AG20443 (cell line): ENCODE data around the gene TSPAN11.
A peak's percentile ranks its signal among the peaks of the same experiment; 100 is the strongest.

Experiments used
- DNase-seq: peaks from one replicate; pipeline ENCODE4 v3.0.0; 2012; ENCODE audit warnings: low spot score, mixed read lengths

Gene TSPAN11

DNA sequence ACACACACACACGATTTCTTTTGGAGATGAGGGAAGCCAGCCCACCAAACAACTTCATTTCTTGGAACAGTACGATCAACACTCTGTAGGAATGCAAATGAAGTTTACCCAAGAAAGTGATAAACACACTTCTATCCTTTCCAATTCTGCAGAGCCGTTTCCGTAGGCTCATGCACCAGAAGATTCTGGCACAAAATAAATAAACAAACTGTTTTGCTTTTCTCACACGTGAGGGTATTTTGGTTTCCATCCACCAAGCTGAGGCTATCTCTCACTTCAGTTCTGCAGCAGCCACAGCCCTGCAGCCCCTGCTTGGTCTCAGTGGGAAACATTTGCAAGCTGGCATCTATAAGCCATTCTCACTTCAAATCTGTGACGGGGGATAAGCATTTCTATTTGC lies 15.3 kb upstream of the TSPAN11 start:
- peak; percentile 1 for DNase-seq

GRCh38 chr12:30913323-30913722 lies 13.2 kb upstream of the TSPAN11 start:
- DNase-seq, result no peak

DNA sequence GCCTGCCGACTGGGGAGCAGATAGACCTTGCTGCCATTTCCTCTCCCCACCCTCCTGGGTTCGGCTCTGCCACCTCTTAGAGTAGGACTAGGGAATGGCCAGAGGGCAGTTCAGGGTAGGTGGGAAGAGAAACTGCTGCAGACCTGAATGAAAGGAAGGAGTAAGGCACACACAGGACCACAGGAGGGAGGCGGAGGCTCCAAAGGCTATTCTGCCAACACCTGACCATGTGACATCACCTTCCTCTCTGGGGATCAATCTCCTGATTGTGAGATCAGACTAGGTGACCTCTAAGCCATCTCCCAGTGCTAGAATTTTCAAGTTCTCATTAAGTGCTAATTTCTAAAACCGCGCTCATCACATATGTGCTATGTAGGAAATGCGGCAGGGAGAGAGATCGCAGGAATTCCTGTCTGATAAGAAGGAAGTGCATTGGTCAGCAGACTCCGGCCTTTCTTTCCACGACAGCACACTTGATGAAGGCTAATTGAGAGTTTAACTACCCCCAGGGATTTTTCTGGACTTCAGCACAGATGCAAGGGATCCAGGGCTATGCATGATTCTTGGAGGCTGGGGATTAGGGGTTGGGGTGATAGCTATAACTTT lies 11.5 kb upstream of the TSPAN11 start:
- no peak for DNase-seq

DNA sequence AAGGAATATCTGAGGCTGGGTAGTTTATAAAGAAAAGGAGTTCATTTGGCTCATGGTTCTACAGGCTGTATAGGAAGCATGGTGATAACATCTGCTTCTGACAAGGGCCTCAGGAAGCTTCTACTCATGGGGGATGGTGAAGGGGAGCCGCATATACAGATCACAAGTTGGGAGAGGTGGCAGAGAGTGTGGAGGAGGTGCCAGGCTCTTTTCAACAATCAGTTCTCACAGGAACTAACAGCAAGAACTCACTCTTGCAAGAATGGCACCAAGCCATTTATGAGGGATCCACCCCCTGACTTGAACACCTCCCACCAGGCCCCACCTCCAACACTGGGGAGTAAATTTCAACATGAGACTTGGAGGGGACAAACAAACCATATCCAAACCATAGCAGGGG lies 3.5 kb upstream of the TSPAN11 start:
- DNase-seq, result no peak

- no peak for DNase-seq
Observed at GRCh38 chr12:30925607-30926242, 823 bp upstream of the TSPAN11 start.

DNA sequence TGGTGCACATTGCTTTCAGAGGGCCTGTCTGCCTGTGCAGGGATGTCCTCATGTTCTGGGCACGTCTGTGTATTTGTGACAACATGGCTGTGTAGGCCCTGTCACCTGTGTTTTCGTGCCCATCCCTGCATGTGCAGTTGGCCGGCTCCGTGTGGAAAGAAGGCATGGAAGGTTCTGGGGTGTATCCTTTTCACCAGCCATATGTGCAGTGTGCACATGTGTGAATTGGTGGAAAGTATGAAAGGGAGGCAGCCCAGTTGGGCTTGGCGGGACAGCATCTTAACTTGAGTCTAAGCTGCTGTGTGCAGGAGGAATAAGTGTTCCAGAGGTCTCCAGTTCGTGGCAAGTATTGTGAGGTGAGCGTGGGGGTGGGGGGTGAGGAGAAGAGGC lies 669 bp downstream of the TSPAN11 start:
- DNase-seq, result no peak

DNA sequence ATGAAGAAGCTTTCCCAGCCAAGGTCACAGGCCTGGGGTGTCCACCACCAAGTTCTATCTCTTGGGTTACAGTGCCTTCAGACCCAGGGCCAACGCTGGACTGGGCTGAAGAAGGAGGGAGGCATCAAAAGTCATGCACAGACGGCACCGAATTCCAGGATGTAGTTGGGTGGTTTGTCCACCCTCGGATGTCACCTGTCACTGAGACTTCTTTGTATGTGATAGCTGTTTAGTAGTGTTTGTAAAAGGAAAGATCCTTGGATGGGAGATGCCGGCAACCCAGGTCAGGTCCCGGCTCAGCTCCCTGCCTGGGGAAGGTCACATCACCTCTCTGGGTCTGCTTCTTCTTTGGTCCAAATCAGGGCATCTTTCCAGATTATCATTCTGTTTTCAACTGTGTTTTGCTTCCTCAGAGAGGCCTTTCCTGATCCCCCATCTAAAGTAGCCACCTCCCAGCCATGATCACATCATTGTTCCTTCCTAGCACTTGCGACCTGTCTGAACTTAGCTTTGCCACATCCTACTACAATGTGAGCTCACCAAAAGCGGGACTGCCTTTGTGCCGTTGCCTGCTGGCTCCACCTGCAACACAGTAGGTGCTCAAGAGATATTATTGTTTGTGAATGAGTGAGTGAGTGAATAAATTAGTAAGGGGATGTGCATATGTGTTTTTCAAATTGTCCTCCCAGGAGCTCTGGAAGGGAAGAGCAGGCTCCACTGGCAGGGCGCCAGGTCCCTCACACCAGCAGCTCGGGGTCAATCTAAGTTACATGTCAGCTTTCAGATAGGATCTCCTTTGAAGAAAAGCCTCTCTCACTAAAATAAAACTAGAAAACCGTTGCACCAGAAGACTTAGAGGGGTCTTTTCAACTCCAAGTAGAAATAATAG lies 2.1 kb downstream of the TSPAN11 start:
- no peak for DNase-seq

- no peak for DNase-seq
Observed at GRCh38 chr12:30930238-30930637, 3.7 kb downstream of the TSPAN11 start.

DNA sequence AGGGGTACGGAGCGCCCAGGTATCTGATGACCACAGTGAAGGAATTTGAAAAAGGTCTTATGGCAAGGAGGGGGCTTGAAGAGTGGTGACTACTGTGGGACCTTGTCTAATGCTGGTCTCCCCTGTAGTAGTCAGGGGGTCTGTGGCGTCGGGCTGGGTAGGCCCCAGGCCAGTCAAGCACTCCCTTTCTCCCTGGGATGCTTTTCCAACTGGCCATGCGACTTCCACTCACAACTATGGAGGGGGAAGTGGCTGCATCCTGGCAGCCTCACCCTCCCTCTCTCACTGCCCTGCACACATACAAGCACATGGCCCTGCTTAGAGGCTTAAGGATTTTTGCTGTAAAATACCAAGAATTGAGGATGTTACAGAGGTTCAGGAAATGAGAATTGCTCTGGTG lies 4.1 kb downstream of the TSPAN11 start:
- DNase-seq, result no peak

DNA sequence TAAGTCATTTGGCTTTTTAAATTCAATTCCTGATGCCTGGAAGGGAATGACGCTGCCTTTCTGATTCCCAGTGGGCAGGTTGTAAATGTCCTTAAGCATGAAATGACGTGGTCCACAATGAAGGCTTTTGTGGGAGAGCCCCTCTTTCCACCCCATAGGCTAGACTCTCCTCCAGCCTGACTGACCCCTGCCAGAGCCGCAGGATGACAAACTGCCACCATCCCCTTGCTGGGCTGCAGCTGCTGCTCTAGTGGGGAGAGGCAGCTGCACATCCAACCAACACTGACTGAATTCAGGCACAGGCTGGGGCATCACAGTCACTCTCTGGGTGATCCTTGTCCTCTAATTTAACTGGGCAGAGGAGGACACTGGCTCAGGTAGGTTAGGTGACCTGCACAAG lies 6.3 kb downstream of the TSPAN11 start:
- no peak for DNase-seq

- no peak for DNase-seq
Observed at GRCh38 chr12:30934811-30935210, 8.3 kb downstream of the TSPAN11 start.

DNA sequence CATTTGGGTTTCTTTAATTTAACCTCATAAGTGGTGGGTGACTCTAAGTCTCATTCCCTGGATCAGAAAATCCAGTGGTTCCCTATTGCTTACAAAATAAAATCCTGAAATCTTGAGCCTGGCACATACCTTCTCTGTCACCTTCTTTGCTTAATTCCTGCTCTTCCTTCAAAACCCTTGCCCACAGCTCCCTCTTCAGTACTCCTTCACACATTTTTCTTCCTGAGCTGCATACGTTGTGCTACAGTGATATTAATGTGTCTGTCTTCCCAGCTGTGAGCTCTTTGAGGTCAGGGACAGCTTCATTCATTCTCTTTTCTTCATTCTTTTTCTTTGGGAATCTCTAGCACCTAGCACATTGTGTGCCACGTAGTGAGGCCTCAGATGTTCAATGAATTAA lies 9.5 kb downstream of the TSPAN11 start:
- DNase-seq, result no peak

- no peak for DNase-seq
Observed at GRCh38 chr12:30939234-30939633, 12.7 kb downstream of the TSPAN11 start.

DNA sequence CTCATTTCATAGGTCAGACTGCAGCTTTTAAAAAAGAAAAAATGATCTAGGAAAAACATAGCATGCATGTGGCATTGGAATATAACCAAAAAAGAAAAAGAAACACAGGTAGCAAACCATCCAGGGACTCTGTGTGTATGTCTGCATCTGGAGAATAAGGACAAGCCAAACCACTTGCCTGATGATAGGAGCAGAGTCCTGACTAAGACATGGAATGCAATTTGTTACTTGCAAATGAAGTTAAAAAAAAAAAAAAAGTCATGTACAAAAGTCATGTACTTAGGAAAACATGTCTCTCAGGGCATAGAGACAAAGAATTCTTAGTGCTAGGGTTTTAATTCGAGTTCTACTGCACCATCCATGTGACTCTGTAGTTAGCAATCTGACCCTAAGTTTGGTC lies 15.9 kb downstream of the TSPAN11 start:
- no peak for DNase-seq

GRCh38 chr12:30942936-30943335 lies 16.4 kb downstream of the TSPAN11 start:
- no peak for DNase-seq

GRCh38 chr12:30945443-30946164 lies 19.1 kb downstream of the TSPAN11 start:
- no peak for DNase-seq

DNA sequence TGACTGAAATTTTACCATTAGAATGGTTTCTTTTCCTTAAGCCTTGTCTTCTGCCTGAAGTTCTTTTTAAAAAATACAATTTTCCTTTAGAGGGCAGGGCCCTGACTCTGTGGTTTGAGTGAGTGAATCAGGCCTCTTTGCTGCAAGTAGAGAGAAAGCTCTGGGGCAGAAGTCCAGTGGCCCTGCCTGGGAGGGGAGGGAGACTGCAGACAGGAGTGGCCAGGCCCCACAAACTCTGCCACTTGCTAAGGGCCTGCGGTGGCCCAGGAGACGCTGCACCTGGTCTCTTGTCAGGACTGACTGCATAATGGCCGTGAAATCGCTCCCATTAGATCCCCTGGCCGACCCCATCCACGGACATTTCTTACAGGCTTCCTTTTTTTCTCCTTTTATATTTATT lies 25.5 kb downstream of the TSPAN11 start:
- DNase-seq, result peak; percentile 50

DNA sequence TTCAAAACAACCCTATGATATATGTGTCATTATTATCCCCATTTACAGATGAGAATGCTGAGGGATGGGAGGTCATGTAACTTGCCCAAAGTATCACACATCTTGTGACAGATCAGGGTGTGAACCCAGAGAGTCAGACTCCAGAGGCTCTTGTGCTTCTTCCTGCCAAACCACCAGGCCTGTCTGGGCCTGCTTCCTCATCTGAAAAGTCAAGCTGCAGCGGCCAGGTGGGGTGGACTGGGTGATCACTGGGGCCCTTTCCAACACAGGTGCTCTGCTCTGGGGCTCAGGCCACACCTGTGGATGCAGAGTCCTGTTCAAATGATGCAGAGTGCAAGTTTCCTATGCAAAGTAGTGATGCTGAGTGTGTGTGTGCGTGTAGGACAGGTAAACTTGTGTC lies 26.7 kb downstream of the TSPAN11 start:
- no peak for DNase-seq

GRCh38 chr12:30953951-30954751 lies 27.6 kb downstream of the TSPAN11 start:
- DNase-seq, result no peak

DNA sequence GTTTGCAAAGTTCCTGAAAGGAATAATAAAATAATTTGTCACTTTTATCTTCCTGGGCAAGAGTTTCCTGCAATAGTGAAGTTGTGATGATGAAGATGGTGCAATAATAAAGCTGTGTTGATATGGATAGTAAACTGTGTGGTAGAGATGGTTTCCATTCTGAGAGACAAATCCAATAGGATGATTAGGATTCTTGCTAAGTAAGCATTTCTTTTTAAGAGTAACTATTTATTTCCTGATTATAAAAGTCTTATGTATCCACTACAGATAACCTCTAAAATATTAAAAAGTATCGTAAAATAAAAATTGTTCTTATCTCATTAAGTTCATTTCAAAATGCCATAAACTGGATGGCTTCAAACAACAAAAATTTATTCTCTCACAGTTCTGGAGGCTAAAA lies 28.7 kb downstream of the TSPAN11 start:
- DNase-seq, result no peak

DNA sequence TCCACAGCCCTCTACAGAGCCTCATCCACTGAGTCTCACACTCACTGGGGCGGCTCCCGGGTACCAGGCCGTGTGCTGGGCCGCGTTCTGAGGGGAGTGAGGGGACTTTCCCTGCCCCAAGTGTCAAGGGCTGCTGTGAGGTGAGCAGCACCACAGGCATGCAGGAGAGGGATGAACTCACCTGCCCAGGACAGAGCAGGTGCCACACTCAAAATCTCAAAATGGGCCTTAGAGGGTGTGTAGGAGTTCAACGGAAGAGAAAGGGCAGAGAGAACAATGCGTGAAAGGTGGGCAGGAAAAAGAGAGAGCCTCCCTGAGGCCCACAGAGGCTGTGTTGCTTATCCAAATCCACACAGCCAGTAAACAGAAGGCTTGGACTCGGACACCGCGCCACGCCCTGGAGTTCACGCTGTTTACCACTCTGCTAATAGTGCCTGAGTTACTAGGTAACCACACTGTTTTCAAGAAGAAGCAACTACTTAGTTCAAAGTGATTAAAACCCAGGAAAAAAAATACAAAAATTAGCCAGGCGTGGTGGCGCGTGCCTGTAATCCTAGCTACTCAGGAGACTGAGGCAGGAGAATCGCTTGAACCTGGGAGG lies 32.7 kb downstream of the TSPAN11 start:
- DNase-seq, result no peak
